Measurements from ENCODE around the gene SIRPG.
"Not testable (repeated sequence)": the region's sequence is repeated elsewhere in the genome, so short reads cannot be mapped to it uniquely, and the experiment has no call there.

Gene SIRPG

DNA sequence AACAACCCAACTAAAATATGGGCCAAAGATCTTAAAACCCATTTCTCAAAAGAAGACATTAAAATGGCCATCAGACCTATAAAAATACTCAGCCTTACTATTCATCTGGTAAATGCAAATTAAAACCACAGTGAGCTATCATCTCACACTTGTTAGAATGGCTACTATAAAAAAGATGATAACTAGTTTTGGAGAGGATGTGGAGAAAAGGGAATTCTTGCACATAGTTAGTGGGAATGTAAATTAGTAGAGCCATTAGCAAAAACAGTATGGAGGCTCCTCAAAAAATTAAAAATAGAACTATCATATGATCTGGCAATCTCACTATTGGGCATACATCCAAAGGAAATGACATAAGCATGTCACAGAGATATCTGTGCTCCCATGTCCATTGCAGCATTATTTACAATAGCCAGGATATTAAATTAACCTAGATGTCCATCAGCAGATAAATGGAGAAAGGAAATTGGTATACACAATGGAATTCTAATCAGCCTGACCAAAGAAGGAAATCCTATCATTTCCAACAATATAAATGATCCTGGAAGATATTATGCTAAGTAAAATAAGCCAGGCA is 40.6 kb downstream of the SIRPG start:
- H3K27ac ChIP-seq = no peak overlapping the region
- TF ChIP-seq, protein P1, sequence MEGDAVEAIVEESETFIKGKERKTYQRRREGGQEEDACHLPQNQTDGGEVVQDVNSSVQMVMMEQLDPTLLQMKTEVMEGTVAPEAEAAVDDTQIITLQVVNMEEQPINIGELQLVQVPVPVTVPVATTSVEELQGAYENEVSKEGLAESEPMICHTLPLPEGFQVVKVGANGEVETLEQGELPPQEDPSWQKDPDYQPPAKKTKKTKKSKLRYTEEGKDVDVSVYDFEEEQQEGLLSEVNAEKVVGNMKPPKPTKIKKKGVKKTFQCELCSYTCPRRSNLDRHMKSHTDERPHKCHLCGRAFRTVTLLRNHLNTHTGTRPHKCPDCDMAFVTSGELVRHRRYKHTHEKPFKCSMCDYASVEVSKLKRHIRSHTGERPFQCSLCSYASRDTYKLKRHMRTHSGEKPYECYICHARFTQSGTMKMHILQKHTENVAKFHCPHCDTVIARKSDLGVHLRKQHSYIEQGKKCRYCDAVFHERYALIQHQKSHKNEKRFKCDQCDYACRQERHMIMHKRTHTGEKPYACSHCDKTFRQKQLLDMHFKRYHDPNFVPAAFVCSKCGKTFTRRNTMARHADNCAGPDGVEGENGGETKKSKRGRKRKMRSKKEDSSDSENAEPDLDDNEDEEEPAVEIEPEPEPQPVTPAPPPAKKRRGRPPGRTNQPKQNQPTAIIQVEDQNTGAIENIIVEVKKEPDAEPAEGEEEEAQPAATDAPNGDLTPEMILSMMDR (conservative IDR thresholded peaks at IDR 0.05) = no peak

DNA sequence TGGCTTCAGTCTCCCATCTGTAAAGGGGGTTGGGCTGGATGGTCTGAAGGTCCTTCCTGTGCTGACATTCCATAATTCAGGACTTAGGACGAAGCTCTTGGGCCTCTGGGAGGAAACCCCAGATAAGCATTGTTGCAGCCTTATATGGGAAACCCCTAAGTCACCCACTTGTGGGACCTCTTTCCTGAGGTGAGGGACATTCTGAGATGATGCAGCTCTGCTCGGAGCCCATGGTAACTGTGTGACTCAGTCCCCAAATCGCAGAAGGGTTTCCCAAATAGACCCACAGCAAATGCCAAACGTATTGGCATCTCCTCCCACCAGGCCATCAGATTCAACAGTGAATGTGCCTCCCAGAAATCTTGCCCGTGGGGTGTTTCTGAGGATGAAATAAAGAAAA is 47.2 kb downstream of the SIRPG start:
- H3K27ac ChIP-seq = not testable (repeated sequence)

DNA sequence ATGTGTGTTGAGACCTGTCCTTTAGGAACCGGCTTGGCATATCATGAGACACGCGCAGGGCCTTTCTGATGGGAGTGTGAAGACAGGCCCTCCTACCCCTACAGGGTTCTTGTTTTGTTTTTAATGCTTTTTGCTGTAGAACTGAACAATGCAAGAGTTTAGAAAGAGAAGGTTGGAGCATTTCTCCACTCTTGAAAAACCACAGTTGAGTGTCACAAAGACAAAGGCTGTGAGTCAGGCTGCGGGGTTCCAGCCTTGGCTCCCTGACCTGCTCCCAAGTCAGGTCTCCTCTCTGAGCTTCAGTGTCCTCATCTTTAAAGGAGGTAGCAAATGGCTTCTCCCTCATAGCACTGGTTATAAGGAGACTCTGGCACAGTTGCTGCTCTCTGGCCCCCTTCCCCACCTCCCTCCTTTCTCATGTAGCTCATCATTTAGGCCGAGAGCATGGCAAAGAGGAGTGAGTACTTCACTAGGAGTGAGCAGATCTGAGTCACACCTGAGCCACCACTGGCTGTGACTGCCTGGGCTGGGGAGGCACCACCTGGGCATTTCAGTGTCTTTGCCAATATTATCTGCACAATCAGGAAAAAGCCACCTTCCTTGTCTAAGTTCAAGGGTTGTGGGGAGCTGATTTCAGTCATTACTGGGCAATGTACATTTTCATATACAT is 48.8 kb downstream of the SIRPG start:
- H3K27ac ChIP-seq = not testable (repeated sequence)

DNA sequence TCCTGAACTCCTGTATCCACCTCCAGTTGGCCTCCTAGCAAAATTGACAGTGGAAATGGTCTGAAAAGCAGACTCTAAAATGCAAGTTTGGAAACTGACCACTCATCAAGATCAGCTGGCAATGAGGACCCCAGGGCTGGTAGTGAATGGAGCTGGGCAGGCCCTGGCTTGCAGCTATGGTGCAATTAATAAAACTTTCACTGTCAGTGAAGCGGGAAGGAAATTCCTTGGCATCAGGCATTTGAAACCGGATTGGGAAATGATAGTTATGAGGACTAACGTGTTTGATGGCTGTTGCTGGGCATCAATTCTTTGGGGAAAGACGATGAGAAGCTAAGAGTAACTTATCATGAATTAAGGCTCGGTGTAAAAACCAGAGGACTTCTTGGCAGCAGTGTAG is 56.8 kb downstream of the SIRPG start:
- TF ChIP-seq, protein P1 (conservative IDR thresholded peaks at IDR 0.05) = no peak
- no peak overlapping the region for H3K27ac ChIP-seq

DNA sequence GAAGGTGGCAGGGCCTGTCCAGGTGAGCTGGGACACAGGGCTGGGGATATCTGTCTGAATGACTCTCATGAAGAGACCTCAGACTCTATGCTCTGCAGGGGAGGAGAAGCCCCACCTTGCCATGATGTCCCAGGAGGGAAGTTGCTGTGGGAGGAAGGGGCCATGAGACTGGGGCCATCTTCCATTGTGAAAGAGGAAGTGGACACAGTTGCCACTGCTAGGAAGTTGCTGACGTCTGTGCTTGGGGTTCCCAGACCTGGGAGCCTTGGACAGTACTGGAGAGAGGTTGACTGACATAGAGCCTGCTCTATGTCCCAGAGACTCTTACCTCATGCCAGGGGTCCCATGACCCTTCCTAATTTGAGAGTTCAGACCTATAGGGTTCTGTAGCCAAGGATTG is 62.2 kb downstream of the SIRPG start:
- TF ChIP-seq, protein P1 (conservative IDR thresholded peaks at IDR 0.05) = no peak
- H3K27ac ChIP-seq = no peak overlapping the region

DNA sequence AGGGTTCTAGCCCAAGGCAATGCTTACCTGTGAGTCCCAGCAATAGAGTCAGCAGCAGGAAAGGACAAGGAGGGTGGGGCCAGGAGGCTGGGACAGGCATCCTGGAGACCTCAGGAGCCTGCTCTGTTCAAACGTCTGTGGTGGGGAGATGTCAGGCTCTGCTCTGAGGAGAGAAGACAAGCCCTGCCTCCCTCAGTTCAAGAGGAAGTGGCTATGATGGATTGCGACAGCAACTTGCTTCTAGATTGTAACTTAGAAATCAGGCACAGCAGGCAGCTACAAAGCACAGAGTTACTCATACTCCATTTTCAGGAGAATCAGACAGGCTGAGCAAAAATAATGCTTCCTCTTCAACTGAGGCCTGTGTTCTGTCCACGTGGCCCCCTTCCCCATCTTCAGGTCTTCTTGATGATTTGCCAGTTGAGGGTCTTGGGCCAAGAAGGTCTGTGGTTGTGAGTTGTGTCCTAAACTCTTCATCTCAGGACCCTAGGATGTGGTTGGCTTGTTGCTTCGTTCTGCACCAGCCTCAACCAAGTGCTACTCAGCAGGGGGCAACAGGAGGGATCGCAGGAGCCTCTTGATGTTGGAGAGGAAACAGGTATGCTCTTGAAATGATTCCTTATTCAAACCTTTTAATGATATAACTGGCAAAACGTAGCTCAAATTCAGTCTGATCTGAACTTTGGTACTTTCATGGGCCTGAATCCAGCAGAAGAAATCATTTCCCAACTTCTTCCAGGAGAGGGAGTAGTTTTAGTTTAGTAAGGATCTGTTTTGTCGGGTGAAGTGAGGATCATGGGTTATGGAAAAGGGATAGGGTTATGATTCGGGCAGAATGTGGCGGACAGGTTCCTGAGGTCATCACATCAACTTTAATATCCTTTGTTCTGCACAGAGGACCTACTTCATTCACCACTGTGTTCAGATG is 68.8 kb downstream of the SIRPG start:
- H3K27ac ChIP-seq = no peak overlapping the region
- TF ChIP-seq, protein P1 (conservative IDR thresholded peaks at IDR 0.05) = no peak

DNA sequence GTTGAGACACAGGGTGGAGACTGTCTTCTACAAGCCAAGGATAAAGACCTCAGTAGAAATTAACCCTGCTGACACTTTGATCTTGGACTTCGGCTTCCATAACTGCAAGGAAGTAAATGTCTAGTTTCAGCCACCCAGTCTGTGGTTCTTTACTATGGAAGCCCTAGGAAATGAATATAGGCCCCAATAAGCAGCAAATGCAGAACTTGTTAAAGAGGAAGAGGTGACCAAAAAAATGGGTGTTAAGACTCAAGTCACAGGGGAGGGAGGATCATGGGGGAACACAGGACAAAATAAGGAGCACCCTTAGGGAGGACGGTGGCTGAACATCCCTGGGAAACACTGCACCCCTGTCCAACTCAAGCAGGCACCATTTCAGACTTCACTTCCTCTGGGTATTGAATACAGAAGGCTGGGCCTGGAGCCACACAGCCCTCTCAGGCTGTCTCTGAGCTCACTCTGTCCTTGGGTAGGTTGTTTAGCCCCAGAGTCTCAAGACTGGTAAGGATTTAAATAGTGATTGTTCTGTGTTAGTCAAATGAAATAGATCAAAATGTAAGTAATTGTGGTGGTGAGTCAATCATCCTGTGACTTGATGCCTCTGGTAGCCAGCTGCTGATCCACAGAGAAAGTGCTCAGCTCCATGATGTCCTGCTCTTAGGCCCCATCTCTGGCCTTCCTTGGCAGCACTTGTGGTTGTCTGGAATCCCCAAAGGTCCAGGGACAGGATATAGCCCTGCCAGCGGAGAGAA is 69.6 kb downstream of the SIRPG start:
- TF ChIP-seq, protein P1 (conservative IDR thresholded peaks at IDR 0.05) = no peak
- no peak overlapping the region for H3K27ac ChIP-seq

DNA sequence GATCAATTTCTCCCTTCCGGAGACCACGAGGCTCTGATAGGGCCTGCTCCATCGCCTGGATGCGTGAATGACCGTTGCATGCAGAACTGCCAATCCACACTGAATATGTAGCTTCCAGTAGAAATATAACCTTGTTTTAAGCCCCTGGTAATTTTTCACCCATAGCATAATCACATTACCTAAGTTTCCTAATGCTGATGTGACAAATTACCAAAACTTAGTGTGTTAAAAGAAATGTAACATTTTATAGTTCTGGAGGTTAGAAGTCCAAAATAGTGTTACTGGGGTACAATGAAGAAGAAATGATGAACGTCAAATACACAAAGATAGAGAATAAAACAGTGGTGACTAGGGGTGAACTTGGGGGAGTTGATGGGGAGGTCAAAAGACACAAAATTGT is 78.1 kb downstream of the SIRPG start:
- H3K27ac ChIP-seq = no peak overlapping the region
- TF ChIP-seq, protein P1 (conservative IDR thresholded peaks at IDR 0.05) = no peak

Measured in VCaP (cell line).